ENCODE results near the gene ITGB7. TPM values are rescaled to one million over a fixed set of nuclear protein-coding genes. Genes with fewer than 3 reads are reported as not detected.
A peak's percentile ranks its signal among the peaks of the same experiment; 100 is the strongest.

ITGB7 gene
- total RNA-seq, 4 donors from 2014 or later: 2.0 to 3.8 (median 2.4) TPM; not detected in 1

- TF ChIP-seq POLR2A (IDR thresholded peaks at IDR 0.05): no peak
- TF ChIP-seq, protein P1, sequence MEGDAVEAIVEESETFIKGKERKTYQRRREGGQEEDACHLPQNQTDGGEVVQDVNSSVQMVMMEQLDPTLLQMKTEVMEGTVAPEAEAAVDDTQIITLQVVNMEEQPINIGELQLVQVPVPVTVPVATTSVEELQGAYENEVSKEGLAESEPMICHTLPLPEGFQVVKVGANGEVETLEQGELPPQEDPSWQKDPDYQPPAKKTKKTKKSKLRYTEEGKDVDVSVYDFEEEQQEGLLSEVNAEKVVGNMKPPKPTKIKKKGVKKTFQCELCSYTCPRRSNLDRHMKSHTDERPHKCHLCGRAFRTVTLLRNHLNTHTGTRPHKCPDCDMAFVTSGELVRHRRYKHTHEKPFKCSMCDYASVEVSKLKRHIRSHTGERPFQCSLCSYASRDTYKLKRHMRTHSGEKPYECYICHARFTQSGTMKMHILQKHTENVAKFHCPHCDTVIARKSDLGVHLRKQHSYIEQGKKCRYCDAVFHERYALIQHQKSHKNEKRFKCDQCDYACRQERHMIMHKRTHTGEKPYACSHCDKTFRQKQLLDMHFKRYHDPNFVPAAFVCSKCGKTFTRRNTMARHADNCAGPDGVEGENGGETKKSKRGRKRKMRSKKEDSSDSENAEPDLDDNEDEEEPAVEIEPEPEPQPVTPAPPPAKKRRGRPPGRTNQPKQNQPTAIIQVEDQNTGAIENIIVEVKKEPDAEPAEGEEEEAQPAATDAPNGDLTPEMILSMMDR (IDR thresholded peaks at IDR 0.05): no peak
- DNase-seq: peak in 1 of 2 donors; percentile 31
- Histone ChIP-seq H3K9me3 (no peaks in the 10 kb centered on the region), H3K27ac (peak overlapping the region; percentile 89 to 93), H3K4me3 (peak overlapping the region; percentile 65 to 72), H3K4me1 (peaks cover 0 to 17% of the 10 kb centered on the region in 2 donors), H3K36me3 (no peaks in the 10 kb centered on the region), H3K27me3 (no peaks in the 10 kb centered on the region)
- intact Hi-C loops (cut with DNase I; ENCODE audit: low total_unique reads): loop anchor here (5.0 kb wide), 1 partner anchor 35 kb away; no protein-coding TSS in a partner anchor
Measured at GRCh38 chr12:53252349-53252916, 45.4 kb upstream of the ITGB7 start.

DNA sequence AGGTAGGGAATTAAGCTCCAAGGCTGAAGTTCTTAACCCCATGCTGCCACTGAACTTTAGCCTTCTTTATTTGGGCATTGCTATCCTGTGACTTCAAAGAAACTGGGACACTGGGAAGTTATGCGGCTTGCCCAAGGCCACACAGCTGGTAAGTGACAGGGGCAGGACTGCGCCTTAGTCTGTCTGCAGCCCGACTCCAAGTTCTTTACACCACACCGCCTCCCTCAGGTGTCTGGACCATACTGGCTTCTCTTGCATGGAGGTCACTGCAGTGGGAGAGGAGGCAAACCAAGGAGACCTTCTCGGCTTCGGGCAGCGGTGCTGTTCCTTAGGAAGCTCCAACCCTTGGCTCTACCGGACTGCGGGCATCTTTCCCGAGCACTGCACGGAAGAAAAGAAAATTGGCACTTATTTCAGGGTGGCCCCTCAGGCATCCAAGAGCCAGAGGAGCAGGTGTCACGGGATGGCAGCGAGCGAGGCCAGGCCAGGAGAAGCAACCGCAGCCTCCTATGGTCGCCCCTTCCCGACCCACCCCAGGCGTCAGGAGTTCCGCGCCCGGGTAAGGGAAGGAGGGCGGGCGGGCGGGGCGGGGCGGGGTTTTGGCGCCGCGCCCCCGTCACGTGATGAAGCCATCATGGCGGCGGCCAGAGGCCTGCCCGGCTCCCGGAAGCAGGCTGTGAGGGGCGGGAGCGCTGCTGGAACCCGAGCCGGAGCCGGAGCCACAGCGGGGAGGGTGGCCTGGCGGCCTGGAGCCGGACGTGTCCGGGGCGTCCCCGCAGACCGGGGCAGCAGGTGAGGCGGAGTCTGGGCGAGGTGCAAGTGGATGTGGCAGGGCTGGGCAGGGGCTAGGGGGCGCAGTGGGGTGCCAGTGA lies 44.7 kb upstream of the ITGB7 start:
- intact Hi-C loops (cut with DNase I; ENCODE audit: low total_unique reads): loop anchor here (5.0 kb wide), 1 partner anchor 34 kb away; no protein-coding TSS in a partner anchor
- Histone ChIP-seq H3K27me3 (no peaks in the 10 kb centered on the region), H3K36me3 (no peaks in the 10 kb centered on the region), H3K9me3 (no peaks in the 10 kb centered on the region), H3K27ac (peak overlapping the region; percentile 89 to 93), H3K4me1 (peaks cover 0 to 17% of the 10 kb centered on the region in 2 donors), H3K4me3 (peak overlapping the region; percentile 65 to 72)
- TF ChIP-seq, protein P1 (IDR thresholded peaks at IDR 0.05): peak; percentile 36 to 55 (median 46)
- TF ChIP-seq POLR2A (IDR thresholded peaks at IDR 0.05): peak in 1 of 2 donors; percentile 39
- DNase-seq: peak; percentile 70 to 79

DNA sequence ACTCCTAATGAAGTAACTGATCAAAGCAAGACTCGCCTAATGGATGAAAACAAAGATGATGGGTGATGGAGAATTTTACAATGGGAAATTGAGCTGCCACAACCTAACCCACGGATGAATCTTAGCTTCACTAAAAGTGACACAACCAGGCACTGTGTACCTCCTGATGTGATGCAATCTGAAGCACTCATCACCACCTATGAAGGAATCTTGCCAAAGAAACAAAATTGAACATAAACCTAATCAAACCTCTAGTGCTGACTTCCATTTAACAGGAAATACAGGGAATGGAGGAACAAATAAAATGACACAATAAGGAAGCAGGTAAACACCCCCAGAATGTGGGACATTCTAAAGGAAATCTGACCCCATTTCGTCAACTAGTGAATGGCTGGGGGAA lies 38.2 kb upstream of the ITGB7 start:
- H3K27me3 ChIP-seq: no peaks in the 10 kb centered on the region
- H3K4me3 ChIP-seq: no peak overlapping the region
- H3K9me3 ChIP-seq: no peaks in the 10 kb centered on the region
- TF ChIP-seq POLR2A (IDR thresholded peaks at IDR 0.05): no peak
- TF ChIP-seq, protein P1 (IDR thresholded peaks at IDR 0.05): no peak
- intact Hi-C loops (cut with DNase I; ENCODE audit: low total_unique reads): no loop called here
- H3K27ac ChIP-seq: no peak overlapping the region
- no peaks in the 10 kb centered on the region for H3K4me1 ChIP-seq
- H3K36me3 ChIP-seq: no peaks in the 10 kb centered on the region
- DNase-seq: no peak

- no peaks in the 10 kb centered on the region for H3K9me3 ChIP-seq
- H3K36me3 ChIP-seq: no peaks in the 10 kb centered on the region
- H3K4me1 ChIP-seq: no peaks in the 10 kb centered on the region
- TF ChIP-seq, protein P1 (IDR thresholded peaks at IDR 0.05): no peak
- no peak for TF ChIP-seq POLR2A (IDR thresholded peaks at IDR 0.05)
- intact Hi-C loops (cut with DNase I; ENCODE audit: low total_unique reads): no loop called here
- no peak for DNase-seq
- H3K27me3 ChIP-seq: no peaks in the 10 kb centered on the region
- no peak overlapping the region for H3K4me3 ChIP-seq
- no peak overlapping the region for H3K27ac ChIP-seq
Measured at GRCh38 chr12:53244337-53244736, 37.3 kb upstream of the ITGB7 start.
